OCI-LY3 (cell line): ENCODE measurements around the gene WBP1.

Experiments
- H2AFZ ChIP-seq: fragments of 200-600, 300-600 bp; shearing (Covaris generic); 2 replicates; pipeline ENCODE4 v1.6.0; 2014; ENCODE audit warnings: antibody characterized with exemption, low read depth, low read length
- H3K27ac ChIP-seq: fragments of 200-600, 300-600 bp; sonication (generic); 2 replicates; pipeline ENCODE4 v1.5.1; 2014; ENCODE audit warnings: mild to moderate bottlenecking, low read length, moderate library complexity, mixed read lengths
- H3K27me3 ChIP-seq: fragments of 200-600, 300-600 bp; sonication (generic); 2 replicates; pipeline ENCODE4 v1.6.1; 2014; ENCODE audit warnings: low read depth, low read length, mixed read lengths
- H3K36me3 ChIP-seq: fragments of 200-600, 300-600 bp; sonication (generic); replicated peaks from 2 replicates; pipeline ENCODE3; 2014; ENCODE audit warnings: low read depth, low read length, mixed read lengths
- H3K4me1 ChIP-seq: fragments of 300-600, 200-600 bp; sonication (generic); 2 replicates; pipeline ENCODE4 v1.6.1; 2014; ENCODE audit warnings: low read length, mixed read lengths
- H3K4me2 ChIP-seq: fragments of 200-600, 300-600 bp; sonication (generic); 2 replicates; pipeline ENCODE4 v1.6.1; 2014; ENCODE audit warnings: low read length, mixed read lengths
- H3K4me3 ChIP-seq: fragments of 300-600, 200-600 bp; sonication (generic); 2 replicates; pipeline ENCODE4 v1.5.1; 2014; ENCODE audit warnings: antibody characterized with exemption, mild to moderate bottlenecking, low read length, moderate library complexity
- H3K79me2 ChIP-seq: fragments of 300-600, 200-600 bp; shearing (Covaris generic); 2 replicates; pipeline ENCODE4 v1.6.1; 2014; ENCODE audit warnings: mild to moderate bottlenecking, low read length, mixed read lengths
- H3K9ac ChIP-seq: fragments of 300-600, 200-600 bp; shearing (Covaris generic); 2 replicates; pipeline ENCODE4 v1.6.0; 2014; ENCODE audit warnings: mild to moderate bottlenecking, low read length, moderate library complexity
- H3K9me3 ChIP-seq: fragments of 200-600, 300-600 bp; shearing (Covaris generic); 2 replicates; pipeline ENCODE4 v1.6.1; 2014; ENCODE audit warnings: low read length, mixed read lengths; ENCODE audit not compliant: insufficient read depth
- H4K20me1 ChIP-seq: fragments of 200-600, 300-600 bp; sonication (generic); 2 replicates; pipeline ENCODE4 v1.6.1; 2016; ENCODE audit warnings: low read length, mixed read lengths; ENCODE audit not compliant: insufficient read depth
- EZH2phosphoT487 ChIP-seq: fragments of 200-600 bp; shearing (Covaris generic); IDR thresholded peaks from 2 replicates; pipeline ENCODE4 v1.6.1; 2018; ENCODE audit warnings: antibody characterized with exemption, mixed run types, low read depth
- TF ChIP-seq, protein P1 (sequence below): fragments of 200-600, 300-600 bp; sonication (generic); IDR thresholded peaks from 2 replicates; pipeline ENCODE4 v1.5.1; 2014; ENCODE audit warnings: antibody characterized with exemption, low read length, low read depth

WBP1 gene

DNA sequence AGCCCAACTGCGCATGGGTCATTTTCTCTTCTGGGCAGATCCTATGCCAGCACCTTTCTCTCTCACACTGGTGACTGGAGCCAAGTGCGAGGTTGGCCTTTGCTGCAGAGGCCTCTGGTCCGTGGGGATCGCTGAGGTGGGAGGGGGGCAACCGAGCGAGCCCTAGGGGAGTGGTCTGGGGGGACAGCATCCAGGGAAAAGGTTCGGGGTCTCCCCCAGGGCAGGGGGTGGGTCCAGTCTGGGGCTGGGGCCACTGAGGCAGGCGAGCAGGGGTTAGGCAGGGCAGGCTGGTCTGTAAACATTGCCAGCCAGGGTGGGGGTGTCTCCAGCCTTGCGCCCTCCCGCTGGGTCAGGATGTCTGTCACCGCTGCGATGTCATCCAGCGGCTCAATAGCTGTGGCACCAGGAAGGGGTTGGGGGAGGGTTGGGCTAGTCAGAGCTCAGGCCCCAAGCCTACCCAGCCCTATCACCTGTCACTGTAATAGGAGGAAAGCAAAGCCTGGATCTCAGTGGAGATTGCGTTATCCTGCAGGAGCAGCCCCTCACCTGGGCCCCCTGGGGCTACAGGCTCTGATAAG, 32.0 kb upstream of the WBP1 start:
- Histone ChIP-seq H4K20me1 (no peaks in the 10 kb centered on the region), H3K9me3 (no peaks in the 10 kb centered on the region), H3K36me3 (peaks cover 27% of the 10 kb centered on the region), H3K9ac (no peak overlapping the region), H2AFZ (no peak overlapping the region), H3K4me3 (no peak overlapping the region), H3K4me2 (no peak overlapping the region), H3K27me3 (no peaks in the 10 kb centered on the region), H3K4me1 (peaks cover 4% of the 10 kb centered on the region; the same call in 1 of the 2 replicates), H3K27ac (no peak overlapping the region), H3K79me2 (no peaks in the 10 kb centered on the region)
- TF ChIP-seq EZH2phosphoT487 = no peak
- TF ChIP-seq, protein P1, sequence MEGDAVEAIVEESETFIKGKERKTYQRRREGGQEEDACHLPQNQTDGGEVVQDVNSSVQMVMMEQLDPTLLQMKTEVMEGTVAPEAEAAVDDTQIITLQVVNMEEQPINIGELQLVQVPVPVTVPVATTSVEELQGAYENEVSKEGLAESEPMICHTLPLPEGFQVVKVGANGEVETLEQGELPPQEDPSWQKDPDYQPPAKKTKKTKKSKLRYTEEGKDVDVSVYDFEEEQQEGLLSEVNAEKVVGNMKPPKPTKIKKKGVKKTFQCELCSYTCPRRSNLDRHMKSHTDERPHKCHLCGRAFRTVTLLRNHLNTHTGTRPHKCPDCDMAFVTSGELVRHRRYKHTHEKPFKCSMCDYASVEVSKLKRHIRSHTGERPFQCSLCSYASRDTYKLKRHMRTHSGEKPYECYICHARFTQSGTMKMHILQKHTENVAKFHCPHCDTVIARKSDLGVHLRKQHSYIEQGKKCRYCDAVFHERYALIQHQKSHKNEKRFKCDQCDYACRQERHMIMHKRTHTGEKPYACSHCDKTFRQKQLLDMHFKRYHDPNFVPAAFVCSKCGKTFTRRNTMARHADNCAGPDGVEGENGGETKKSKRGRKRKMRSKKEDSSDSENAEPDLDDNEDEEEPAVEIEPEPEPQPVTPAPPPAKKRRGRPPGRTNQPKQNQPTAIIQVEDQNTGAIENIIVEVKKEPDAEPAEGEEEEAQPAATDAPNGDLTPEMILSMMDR = no peak

DNA sequence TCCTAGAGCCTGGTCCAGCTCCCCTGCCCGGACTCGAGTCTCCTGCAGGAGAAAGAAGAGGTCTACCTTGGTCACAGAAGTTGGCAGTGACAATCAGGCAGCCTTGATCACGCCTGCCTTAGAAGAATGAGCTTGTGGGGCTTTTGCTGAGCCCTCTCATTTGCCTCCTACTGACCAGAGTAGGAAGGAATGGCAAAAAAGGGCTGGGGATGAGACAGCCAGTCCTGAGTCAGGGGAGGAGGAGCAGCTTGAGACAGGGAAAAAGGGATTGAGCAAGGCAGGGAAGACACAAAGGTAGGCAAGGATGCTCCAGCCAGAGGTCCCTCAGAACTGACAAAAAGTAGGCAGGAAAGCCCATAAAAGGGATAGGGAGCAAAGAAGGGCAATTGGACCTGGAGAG, 30.7 kb upstream of the WBP1 start:
- no peaks in the 10 kb centered on the region for H4K20me1 ChIP-seq
- no peak overlapping the region for H2AFZ ChIP-seq
- H3K9me3 ChIP-seq = no peaks in the 10 kb centered on the region
- TF ChIP-seq, protein P1 = no peak
- TF ChIP-seq EZH2phosphoT487 = no peak
- no peaks in the 10 kb centered on the region for H3K4me1 ChIP-seq
- H3K9ac ChIP-seq = no peak overlapping the region
- peaks cover 27% of the 10 kb centered on the region for H3K36me3 ChIP-seq
- H3K27me3 ChIP-seq = no peaks in the 10 kb centered on the region
- no peak overlapping the region for H3K4me2 ChIP-seq
- no peak overlapping the region for H3K4me3 ChIP-seq
- H3K27ac ChIP-seq = no peak overlapping the region
- H3K79me2 ChIP-seq = no peaks in the 10 kb centered on the region

DNA sequence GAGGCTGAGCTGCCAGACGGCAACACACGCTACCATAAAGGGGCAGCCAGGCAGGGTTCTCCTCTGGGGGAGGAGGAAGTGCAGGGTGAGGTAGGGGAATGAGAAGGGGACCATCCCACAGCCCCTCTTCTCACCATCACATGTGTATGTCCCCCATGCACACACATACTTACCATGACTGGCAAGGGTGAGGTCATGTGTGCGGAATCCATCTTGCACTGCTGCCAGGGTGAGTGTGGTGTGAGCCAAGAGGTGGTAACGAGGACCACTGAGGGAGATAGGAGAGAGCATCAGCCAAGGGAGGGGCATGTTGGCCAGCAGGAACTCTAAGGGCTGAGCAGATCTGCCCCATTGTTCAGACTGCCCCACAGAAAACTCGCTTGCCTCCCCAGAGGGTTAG, 29.6 kb upstream of the WBP1 start:
- Histone ChIP-seq H3K27ac (no peak overlapping the region), H3K4me1 (no peaks in the 10 kb centered on the region), H3K79me2 (no peaks in the 10 kb centered on the region), H3K4me3 (no peak overlapping the region), H3K4me2 (no peak overlapping the region), H3K9ac (no peak overlapping the region), H3K27me3 (no peaks in the 10 kb centered on the region), H3K36me3 (peaks cover 21% of the 10 kb centered on the region), H4K20me1 (no peaks in the 10 kb centered on the region), H2AFZ (no peak overlapping the region), H3K9me3 (no peaks in the 10 kb centered on the region)
- no peak for TF ChIP-seq EZH2phosphoT487
- TF ChIP-seq, protein P1 = no peak

DNA sequence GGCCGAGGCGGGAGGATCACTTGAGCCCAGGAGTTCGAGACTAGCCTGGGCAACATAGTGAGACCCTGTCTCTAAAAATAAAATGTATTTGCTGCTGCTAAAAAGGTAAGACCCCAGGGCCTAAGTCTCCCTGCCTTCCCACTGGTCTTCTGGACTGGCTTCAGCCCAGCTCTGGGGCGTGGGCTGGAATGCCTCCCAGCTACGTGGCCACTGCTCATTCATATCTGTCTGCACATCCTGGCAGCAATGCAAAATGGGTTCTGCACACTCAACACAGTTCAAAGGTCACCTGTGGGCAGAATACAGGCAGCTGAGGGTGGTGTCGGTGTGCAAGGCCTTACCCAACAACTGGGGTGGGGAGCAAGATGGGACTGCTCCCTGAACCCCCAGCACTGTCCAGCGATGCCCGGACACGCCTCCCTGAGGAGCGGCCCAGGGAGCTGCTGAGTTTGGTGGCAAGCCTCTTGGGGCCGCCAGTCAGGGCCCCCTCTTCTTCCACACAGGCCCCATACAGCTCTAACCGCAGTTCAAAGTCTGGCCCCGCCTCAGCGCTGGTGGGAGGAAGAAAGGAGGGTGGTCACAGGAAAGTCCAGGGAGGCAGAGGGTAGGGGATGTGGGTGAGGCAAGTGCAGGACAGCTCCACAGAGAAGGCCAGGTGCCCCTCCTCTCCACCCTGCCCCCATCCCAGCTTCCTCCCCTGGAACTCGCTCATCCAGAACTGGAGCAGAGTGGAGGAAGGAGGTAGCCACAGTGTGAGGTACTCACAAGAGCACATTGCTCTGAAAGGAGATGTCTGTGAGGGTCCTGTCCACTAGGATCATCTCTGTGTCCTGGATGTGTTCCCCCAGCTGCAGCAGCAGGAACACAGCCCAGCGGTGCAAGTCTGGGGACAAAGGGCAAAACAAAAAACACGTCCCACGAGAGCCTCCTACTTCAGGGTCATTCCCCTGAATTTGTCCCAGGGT, 28.5 kb upstream of the WBP1 start:
- Histone ChIP-seq H2AFZ (no peak overlapping the region), H3K4me2 (no peak overlapping the region), H3K79me2 (no peaks in the 10 kb centered on the region), H3K9ac (no peak overlapping the region), H3K27me3 (no peaks in the 10 kb centered on the region), H3K27ac (no peak overlapping the region), H3K4me1 (no peaks in the 10 kb centered on the region), H3K4me3 (no peak overlapping the region), H3K36me3 (peaks cover 15% of the 10 kb centered on the region), H4K20me1 (no peaks in the 10 kb centered on the region), H3K9me3 (no peaks in the 10 kb centered on the region)
- TF ChIP-seq, protein P1 = no peak
- no peak for TF ChIP-seq EZH2phosphoT487
